Neural crest cell (in vitro differentiated cells): Measurements from ENCODE around the gene TEKT1. TPM values are rescaled to one million over a fixed set of nuclear protein-coding genes. Genes with fewer than 3 reads are reported as not detected.

Experiments
- DNase-seq: peaks from one replicate; pipeline ENCODE4 v3.0.0; 2021; ENCODE audit warnings: low read depth, mixed read lengths, low spot score
- H3K27ac Mint-ChIP-seq: one replicate; pipeline ENCODE4 v1.8.0; 2021; ENCODE audit warnings: mild to moderate bottlenecking, mixed read lengths; ENCODE audit not compliant: unreplicated experiment
- H3K27me3 Mint-ChIP-seq: 2 replicates; pipeline ENCODE4 v1.8.0; 2021; ENCODE audit warnings: low read depth, mild to moderate bottlenecking, mixed read lengths
- H3K36me3 Mint-ChIP-seq: 2 replicates; pipeline ENCODE4 v1.8.0; 2021; ENCODE audit warnings: low read depth, mild to moderate bottlenecking, mixed read lengths
- H3K4me1 Mint-ChIP-seq: 2 replicates; pipeline ENCODE4 v1.8.0; 2021; ENCODE audit warnings: mixed read lengths
- H3K4me3 Mint-ChIP-seq: one replicate; pipeline ENCODE4 v1.8.0; 2021; ENCODE audit warnings: mild to moderate bottlenecking, mixed read lengths
- H3K9me3 Mint-ChIP-seq: 2 replicates; pipeline ENCODE4 v1.8.0; 2021; ENCODE audit warnings: mixed read lengths
- CTCF ChIP-seq: fragments of 200-600 bp; sonication (generic); conservative IDR thresholded peaks from 2 replicates; pipeline ENCODE4 v1.5.0; 2021; ENCODE audit warnings: antibody characterized with exemption, mild to moderate bottlenecking
- total RNA-seq: library from RNA; stranded (reverse); gene quantifications from 2 replicates; pipeline ENCODE4 v1.2.1, GENCODE V29; 2021

TEKT1 gene
- total RNA-seq, 1 donor from 2014 or later = not detected

GRCh38 chr17:6793748-6794493, 37.6 kb downstream of the TEKT1 start:
- Mint-ChIP-seq H3K27me3 (peaks cover 73% of the 10 kb centered on the region), H3K36me3 (no peaks in the 10 kb centered on the region), H3K4me3 (no peak overlapping the region), H3K9me3 (no peaks in the 10 kb centered on the region), H3K27ac (no peak overlapping the region), H3K4me1 (no peaks in the 10 kb centered on the region)
- DNase-seq = no peak
- no peak for TF ChIP-seq CTCF

- no peaks in the 10 kb centered on the region for H3K36me3 Mint-ChIP-seq
- no peak for TF ChIP-seq CTCF
- H3K27me3 Mint-ChIP-seq = peaks cover 94% of the 10 kb centered on the region
- DNase-seq = no peak
- no peak overlapping the region for H3K4me3 Mint-ChIP-seq
- H3K4me1 Mint-ChIP-seq = no peaks in the 10 kb centered on the region
- no peak overlapping the region for H3K27ac Mint-ChIP-seq
- peaks cover 4% of the 10 kb centered on the region for H3K9me3 Mint-ChIP-seq
Measured at GRCh38 chr17:6789146-6789545, 42.4 kb downstream of the TEKT1 start.

- Mint-ChIP-seq H3K9me3 (peaks cover 4% of the 10 kb centered on the region), H3K36me3 (no peaks in the 10 kb centered on the region), H3K27me3 (peaks cover 100% of the 10 kb centered on the region), H3K4me3 (no peak overlapping the region), H3K4me1 (no peaks in the 10 kb centered on the region), H3K27ac (no peak overlapping the region)
- TF ChIP-seq CTCF = no peak
- no peak for DNase-seq
Measured at GRCh38 chr17:6787081-6787693, 44.3 kb downstream of the TEKT1 start.

GRCh38 chr17:6786618-6787017, 44.9 kb downstream of the TEKT1 start:
- Mint-ChIP-seq H3K9me3 (peaks cover 4% of the 10 kb centered on the region), H3K4me3 (no peak overlapping the region), H3K4me1 (no peaks in the 10 kb centered on the region), H3K27me3 (peaks cover 100% of the 10 kb centered on the region), H3K27ac (no peak overlapping the region), H3K36me3 (no peaks in the 10 kb centered on the region)
- DNase-seq = no peak
- TF ChIP-seq CTCF = no peak

GRCh38 chr17:6782244-6782643, 49.3 kb downstream of the TEKT1 start:
- peaks cover 4% of the 10 kb centered on the region for H3K9me3 Mint-ChIP-seq
- DNase-seq = no peak
- no peak overlapping the region for H3K27ac Mint-ChIP-seq
- peaks cover 98% of the 10 kb centered on the region for H3K27me3 Mint-ChIP-seq
- no peak overlapping the region for H3K4me3 Mint-ChIP-seq
- no peak for TF ChIP-seq CTCF
- H3K4me1 Mint-ChIP-seq = no peaks in the 10 kb centered on the region
- peaks cover 3% of the 10 kb centered on the region for H3K36me3 Mint-ChIP-seq
